Measurements from ENCODE around the gene ZNF778.

ZNF778 gene

DNA sequence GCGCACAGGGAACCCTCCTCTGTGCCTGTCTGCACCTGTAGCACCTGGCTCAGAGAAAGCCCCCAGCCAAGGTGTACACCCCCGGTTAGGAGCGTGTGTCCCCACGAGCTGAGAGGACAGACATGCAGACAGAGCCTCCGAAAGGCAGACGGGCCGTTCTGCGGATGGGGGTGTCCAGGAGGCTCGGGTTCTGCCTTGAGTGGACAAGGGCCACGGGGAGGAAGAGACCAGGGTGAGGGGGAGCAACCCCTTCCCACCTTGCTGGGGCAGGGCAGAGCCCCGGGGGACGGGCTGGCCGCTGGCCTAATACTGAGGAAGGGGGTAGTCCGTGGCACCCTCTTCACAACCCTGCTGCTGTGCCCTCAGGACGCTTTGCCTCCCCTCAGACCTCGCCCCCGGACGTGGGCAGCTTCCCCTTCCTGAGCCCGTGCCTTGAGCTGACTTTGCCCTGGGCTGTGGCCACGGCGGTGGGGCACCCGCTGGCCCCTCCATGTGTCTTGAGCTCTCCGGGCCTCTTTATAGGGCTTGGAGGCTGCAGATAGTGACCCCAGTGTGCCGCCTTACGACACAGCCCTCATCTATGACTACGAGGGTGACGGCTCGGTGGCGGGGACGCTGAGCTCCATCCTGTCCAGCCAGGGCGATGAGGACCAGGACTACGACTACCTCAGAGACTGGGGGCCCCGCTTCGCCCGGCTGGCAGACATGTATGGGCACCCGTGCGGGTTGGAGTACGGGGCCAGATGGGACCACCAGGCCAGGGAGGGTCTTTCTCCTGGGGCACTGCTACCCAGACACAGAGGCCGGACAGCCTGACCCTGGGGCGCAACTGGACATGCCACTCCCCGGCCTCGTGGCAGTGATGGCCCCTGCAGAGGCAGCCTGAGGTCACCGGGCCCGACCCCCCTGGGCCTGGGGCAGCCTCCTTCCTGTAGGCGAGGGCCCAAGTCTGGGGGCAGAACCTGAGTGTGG lies 22.9 kb upstream of the ZNF778 start:
- no peak for DNase-seq (ENCODE audit: low read depth in 2 of 2)

DNA sequence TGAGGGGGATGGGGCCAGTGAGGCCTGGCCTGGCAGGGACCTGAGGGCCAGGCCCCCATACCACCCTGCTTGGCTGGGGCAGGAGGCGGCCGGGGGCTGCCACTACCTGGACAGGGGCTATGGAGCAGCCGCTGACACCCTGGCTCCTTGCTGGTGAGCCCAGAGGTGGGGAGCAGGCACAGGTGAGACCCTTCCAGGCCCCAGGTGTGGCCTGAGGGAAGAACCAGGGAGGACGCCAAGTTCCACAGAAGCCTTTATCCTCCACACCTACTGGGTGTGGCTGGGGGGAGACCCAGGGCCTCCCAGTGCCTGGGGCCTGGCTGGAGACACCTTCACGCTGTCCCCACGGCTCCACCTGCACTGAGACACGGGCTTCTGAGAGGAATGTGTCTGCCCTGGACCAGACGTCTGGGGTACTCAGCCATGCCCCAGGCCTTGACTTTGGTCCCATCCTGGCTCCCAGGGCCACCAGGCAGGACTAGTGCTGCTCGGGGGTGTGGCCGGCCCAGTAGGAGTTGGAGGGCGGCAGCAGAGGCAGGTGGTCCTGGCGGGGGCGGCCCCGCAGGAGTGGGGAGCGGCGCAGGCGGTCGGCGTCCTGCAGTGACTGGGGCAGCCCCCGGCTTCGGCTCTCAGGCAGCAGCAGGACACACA lies 21.9 kb upstream of the ZNF778 start:
- no peak for DNase-seq (ENCODE audit: low read depth in 2 of 2)

DNA sequence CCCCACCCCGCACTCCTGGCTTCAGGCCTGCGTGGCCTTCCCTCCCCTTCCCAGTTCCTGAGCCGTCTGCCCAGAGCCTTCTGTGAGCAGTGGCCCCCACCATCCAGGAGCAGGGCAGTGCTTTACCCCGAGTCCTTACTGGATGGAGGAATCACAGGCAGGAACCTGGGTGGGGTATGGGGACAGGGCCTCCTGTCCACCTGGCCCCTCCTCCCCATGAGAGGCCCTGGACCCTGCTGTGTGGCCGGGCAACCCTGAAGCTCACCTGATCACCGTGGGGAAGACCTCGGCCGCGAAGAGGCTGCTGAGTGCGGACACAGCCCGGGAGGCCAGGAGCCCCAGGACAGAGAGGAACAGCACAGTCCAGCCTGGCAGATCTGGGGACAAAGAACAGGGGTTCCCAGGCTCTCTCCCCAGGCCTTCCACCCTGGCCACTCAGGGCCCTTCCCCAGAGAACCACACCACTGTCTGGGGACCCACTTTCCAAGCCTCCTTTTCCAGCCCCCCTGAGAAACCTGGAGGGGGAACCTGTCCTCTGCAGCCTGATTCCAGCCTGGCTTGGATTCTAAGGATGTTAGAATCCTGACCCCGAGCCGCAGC lies 20.4 kb upstream of the ZNF778 start:
- no peak for DNase-seq (ENCODE audit: low read depth in 2 of 2)

DNA sequence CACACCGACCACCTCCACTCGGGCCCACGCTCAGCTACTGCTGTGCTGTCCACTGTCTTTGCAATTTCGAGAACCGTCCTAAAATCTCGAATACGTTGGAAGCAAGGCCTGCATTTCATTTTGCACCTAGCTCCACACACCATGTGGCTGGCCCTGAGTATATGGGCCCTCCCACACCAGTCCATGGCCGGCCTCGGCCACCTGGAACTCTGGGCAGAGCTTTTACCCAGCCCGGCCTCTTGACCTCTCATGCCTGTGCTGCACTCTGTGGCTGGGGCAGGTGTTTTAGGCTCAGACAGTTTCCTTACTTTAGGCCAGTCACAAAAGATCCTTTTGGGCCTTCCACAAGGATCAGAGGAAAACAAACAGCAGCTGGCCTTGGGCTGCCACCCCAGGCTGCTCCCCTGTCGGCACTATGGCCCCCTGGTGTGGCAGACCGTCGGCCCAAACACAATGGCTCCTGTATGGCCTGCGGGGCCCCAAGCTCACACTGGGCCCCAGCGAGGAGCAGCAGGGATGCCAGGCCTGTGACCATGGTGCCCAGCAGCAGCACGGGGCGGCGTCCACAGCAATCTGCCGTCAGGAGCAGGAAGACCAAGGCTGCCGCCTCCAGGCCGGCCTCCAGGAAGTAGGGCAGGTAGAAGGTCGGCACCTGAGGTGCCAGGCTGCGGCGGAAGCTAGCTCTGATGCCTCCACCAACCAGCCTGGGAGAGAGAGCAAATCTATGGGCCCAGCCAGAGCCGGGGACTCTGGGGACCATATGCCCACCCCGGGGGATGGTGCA lies 19.7 kb upstream of the ZNF778 start:
- DNase-seq (ENCODE audit: low read depth in 2 of 2), result no peak

DNA sequence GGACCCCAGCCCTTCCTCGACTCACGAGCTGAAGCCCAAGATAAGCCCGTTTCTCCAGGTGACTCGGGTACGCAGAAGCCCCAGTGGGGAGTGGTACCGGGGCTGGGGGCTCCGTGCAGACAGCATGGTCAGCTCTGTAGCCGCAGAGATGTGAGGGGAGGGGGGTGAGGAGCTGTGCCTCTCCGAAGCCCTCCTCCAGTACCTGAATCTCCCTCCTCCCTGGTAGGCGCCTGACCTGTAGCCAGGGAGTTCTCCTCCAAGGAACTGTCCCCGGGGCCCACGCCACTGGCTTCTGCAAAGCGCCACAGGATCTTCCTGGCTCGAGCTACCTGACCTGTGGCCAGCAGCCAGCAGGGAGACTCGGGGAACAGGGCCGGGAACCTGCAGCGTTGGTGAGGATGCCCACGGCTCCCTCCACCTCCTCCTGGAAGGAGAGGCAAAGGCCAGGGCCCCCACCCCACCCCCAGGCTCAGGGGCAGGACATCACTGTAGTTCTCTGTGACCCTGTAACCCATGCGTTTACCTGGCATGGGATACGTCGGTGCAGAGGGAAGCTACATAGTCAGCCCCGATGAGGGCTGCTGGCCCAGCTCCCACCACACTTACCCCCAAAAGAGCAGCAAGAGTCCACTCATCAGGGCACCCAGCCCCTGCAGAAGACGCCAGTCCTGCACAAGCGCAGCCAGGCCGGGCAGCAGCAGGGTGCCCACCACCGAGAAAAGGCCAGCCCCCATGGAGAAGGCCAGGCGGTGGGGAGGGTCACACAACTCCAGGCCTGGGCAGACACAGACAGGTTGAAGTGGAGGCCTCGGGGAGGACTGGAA lies 18.9 kb upstream of the ZNF778 start:
- no peak for DNase-seq (ENCODE audit: low read depth in 2 of 2)

DNA sequence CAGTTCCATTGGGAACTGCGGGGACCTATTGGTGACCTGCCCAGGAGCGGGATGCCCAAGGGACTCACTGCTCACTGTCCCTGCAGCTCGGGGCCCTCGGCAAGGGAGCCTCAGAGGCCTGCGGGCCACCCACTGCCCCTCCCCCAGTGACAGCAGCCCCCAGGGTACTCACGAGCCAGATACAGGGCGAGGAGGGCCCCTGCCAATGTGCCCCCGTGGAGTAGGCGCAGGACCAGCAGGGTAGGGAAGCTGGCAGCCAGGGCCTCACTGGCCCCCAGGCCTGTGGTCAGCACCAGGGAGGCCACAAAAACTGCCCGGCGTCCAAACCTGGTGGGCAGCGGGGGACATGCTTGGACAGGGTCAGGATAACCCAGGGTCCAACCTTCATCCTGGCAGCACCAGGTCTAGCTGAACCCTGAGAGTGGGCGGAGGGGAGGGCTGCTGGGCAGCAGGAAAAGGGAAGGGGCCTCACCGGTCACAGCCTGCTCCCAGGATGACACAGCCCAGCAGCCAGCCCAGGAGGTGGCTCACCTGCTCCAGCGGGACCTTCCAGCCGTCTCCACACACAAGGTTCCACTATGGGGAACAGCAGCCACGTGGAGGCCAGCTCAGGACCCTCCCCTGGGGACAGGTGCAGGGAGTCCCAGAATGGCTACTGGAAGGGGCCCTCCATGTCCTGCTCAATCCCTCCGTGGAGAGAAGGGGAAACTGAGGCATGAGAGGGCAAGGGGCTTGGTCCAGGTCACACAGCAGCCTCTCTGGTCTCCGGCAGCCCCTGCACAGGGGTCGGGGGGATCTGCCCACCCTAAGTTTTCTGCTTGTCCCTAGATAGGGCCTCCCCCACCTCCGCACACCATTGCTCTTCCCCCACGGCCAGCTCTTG lies 18.0 kb upstream of the ZNF778 start:
- DNase-seq (ENCODE audit: low read depth in 2 of 2), result no peak

DNA sequence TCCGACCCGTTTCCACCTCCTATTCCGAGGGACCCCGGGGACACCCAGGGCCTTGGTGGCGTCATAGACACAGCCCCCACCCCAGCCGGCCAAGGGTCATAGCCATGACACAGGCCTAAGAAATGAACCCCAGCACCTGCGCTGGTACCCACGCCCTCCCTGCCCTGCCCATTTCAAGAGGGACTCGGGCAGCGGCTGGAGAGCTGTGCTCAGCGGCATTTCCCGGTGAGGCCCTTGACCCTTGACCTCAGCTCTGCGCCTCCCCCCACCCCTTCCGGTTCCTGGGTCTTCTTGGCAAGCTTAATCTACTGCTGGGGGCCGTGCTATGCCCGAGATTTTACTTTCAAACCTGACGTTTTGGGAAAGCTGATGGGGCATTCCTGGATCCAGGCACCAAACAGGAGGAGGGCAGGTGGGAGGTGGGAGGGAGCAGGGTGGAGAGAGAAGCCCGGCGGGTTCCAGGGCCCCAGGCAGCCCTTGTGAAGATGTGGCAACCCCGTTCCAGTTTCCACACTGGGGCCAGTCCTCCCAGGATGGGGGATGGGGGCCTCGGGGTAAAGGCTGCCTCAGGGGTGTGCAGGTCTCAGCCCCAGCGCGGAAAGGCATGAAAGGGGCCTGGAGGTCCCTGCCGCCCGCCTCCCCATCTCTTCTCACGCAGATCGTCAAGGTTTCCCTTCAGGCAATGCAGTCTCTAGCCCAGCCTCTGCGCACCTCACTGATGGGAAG lies 17.2 kb upstream of the ZNF778 start, which contains the start of gene SLC22A31:
Gene SLC22A31, minus strand, starts transcription at position 414 of the 726 bp plus-strand sequence. Its CDS starts 36 bp downstream, at position 378.
- no peak for DNase-seq (ENCODE audit: low read depth in 2 of 2)

DNA sequence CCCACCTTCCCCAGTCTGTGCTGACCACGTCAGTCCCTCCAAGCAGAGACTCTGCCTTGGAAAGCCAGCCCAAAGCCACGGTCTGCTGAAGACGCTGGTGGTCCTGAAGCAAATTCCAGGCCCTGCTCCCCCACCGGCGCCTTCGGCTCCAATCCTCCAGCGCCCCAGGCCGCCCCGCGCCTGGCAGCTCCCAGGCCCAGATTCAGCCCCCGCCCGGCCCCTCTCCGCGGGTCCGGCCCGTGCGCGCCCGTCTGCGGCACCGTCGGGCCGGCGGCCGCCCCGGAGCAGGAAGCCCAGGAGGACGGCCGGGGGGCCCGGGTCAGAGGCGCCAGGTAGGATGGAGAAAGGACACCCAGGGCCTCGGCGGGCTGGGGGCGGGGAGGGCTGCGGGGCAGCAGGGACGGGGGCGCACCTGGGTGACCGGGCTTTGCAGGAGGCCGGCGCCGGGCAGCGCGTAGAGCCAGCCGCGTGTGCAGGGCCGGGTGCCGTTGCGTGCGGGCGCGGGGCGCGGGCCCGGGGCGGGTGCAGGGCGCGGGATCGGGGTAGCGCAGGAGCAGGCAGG lies 16.6 kb upstream of the ZNF778 start:
- no peak for DNase-seq (ENCODE audit: low read depth in 2 of 2)

DNA sequence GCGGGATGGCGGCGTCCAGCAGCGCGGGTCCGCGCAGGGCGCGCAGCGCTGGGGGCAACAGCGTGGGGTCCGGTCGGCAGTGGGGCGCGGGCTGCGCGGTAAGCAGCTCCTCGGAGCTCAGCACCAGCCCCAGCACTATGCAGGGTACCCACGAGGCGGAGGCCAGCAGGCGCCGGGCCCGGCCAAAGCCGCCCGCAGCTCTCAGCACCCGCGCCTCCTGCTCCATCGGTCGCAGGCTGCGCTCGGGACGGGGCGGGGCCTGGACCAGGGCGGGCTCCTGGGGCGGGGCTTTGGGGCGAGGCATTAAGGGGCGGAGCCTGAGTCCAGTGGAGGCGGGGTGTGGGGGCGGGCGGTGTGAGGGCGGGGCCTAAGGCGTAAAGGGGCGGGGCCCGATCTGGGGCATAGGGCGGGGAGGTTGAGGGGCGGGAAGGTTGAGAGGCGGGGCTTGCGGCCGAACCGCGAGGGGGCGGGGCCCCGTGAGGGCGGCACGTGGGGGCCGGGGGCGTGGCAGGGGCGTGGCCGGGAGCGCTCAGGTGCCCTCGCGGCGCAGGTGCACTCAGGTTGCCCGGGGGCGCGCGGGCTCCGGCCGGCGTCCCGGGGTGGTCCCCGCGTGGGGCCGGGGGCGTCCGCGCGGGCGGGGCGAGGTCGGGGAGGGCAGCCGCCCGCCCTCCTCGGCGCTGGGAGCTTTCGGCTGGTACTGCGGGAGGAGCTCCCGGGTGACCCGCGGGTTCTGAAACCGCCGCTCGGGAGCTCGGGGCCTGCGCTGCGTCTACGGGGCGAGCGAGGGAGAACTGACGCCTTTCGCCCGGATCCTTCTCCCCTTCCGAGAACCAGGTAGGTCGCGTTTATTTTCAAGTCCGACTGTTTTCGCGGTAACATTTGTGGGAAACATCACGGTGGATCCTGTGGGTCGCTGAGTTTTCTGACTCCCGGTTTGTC lies 15.8 kb upstream of the ZNF778 start:
- peak; percentile 24 to 29 for DNase-seq (ENCODE audit: low read depth in 2 of 2)

DNA sequence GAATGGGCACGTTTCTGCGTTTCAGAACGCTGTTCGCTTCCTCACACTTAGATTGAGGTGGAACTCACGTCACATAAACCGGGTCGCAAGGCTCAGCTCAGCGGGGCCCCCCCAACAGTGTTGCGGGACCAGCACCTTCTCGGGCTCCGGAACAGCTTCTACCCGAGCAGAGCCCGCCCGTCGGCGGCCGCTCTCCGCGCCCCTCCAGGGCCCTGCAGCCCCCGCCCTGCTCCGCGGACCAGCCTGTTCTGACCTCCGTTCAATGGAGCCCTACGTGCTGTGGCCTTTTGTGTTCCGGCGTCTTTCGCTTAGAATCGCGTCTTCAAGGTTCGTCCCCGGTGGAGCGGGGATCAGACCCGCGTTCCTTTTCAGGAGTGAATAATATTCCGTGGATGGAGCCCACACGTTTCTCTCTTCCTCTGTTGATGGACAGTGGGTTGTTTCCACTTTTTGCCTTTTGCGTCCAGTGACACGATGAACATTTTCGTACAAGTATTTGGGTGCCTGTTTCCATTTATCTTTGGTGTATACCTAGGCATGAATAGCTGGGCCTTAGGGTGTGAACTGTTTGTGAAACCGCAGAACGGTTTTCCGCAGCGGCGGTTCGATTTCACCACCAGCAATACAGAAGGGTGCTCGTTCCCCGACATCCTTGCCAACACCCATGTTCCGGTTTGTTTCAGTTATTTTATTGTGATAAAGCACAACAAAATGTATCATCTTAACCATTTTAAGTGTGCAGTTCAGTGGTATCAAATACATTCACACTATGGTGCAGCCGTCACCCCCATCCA lies 14.9 kb upstream of the ZNF778 start:
- no peak for DNase-seq (ENCODE audit: low read depth in 2 of 2)

DNA sequence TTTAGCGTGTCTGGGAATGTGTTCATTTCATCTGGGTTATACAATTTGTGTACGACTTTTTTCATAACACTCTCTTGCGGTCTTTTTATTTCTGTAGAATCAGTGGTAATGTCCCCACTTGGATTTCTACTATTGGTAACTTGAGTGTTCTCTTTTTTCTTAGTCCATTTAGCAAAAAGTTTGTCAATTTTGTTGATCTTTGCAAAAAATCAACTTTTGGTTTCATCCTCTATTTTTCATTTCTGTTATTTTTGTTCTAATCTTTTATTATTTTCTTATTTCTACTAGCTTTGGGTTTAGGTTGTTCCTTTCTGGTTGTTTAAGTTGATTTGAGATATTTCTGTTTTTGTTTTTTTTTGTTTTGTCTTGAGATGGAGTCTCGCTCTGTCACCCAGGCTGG lies 9.5 kb upstream of the ZNF778 start:
- no peak for DNase-seq (ENCODE audit: low read depth in 2 of 2)

DNA sequence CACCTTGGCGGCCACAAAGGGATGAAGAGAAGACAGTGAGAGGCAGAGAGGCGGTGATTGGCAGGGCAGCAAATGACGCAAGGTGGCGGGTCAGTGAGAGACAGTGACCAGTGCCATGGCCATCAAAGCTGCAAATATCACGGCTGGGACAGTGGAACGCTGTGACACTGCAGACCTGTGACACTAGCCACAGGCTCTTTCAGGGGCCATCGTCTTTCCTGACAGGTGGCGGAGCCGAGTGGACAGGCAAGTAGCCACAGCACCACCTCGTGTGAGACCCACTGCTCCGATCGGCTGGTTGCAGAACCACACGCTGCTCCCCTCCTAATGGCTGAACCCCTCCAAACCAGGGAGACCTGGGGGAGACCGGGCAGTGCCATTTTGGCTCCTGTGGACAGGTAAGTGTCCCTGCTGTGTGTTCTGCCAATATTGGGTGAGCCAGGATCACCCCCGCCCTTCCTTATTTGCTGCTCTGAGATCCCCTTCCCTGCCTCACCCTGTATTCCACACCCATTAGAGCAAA lies 7.9 kb upstream of the ZNF778 start:
- no peak for DNase-seq (ENCODE audit: low read depth in 2 of 2)

DNA sequence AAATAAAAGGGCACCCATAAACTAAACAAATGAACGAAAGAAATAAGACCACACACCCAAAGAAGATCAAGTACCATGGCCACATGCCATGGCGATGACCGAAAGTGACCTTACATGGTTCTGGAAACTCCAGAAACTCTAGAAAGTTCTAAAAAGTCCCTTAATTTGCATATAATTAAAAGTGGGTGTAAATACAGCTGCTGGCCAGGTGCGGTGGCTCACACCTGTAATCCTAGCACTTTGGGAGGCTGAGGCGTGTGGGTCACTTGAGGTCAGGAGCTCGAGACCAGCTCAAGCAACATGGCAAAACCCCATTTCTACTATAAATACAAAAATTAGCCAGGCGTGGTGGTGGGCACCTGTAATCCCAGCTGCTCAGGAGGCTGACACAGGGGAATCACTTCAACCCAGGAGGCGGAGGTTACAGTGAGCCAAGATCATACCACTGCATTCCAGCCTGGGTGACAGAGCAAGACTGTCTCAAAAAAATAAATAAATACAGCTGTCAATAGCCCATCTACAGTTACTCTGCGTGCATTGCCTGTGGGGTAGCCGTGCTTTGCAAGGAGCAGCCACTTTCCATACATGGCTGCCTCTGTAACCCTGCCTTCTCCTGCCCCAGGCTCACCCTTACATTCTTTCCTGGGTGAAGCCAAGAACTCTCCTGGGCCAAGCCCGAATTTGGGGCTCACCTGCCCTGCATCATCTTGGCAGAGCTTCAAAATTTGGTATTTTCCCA lies 7.2 kb upstream of the ZNF778 start:
- DNase-seq (ENCODE audit: low read depth in 2 of 2), result no peak

DNA sequence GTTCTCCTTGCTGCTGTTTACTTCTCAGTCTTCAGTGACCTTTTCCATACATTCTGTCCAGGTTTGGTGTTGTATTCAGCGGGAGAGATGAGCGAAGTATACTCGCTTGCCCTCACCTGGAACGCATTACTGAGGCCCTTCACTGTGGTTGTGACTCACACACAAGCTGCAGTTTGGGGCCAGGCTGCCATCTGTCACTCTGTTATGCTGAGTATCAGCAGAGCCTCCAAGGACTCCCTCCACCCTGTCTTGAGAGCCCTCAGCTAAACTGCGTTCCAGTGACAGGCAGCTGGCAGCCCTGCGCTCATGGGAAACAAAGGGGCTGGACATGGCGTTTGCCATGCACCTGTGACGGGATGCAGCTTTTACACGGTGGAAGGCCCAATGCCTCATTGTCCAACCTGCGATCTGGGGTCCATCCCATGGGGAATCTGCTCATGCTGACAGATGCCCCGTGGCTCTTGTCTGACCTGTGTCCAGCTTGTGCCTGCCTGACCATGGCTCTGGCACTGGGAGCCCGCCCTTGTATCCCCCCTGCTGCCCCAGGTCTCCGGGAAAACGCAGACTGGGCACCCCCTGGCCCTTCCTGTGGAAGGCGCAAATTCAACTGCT lies 6.5 kb upstream of the ZNF778 start:
- no peak for DNase-seq (ENCODE audit: low read depth in 2 of 2)

DNA sequence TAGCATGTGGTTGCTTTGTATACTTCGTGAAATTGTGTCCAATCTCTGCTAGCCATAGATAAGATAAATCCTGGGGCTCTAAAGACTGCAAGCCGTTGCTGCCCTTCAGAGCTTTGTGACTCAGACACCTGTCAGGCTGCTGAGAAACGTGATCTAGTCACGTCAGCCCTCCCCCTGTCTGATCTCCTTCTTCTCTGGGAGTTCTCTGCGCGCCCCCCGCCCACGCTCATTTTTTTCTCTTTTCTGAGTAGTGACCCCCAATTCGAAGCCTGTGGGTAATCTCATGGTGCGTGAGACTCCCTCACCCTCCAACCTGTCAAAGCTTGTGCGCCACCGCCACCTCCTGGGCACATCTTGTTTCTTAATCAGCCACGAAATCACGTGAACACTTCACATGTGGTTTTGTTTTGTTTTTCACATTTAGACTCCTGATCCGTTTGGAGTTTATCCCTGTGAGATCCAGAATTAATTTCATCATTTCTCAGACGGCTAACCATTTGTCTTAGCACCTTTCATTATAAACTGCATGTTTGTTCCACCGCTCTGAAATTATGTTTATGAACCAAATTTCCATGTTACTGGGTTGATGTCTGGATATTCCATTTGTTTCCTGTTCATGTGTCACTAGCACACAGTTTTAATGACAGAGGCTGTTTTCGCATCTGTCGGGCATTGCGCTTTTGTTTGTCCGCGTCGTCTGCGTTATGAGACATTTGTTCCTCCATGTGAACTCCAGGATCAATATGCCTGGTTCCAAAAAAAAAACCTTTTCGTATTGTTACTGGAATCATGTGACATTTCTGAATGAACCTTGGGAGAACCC lies 977 bp upstream of the ZNF778 start:
- peak; percentile 40 to 57 for DNase-seq (ENCODE audit: low read depth in 2 of 2)
